Hematopoietic multipotent progenitor cell treated with erythropoietin and hydrocortisone succinate and interleukin-3 and kit ligand, for 15 days (in vitro differentiated cells): Measurements from ENCODE around the gene OVAAL.
"Not testable (repeated sequence)": the region's sequence is repeated elsewhere in the genome, so short reads cannot be mapped to it uniquely, and the experiment has no call there.

Source experiments
- DNase-seq: peaks from one replicate; pipeline ENCODE4 v3.0.0-alpha.2; 2015; ENCODE audit warnings: low spot score

Gene OVAAL

GRCh38 chr1:180540697-180541594, 17.8 kb upstream of the OVAAL start:
- no peak for DNase-seq

- no peak for DNase-seq
Measured at GRCh38 chr1:180542113-180542837, 16.5 kb upstream of the OVAAL start.

DNA sequence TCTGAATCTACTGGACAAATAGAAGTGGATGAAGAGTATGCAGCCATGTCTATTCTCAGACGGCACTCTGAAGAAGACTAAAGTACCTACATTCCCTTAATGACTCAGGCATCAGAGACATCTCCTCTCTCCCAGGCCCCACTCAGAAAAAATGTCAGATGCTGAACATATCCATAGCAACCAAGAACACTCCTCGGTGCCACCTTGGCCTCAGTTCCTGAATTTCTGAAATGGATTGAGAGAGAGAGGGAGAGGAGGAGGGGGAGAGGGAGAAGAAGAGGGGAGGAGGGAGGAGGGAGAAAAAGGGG, 16.0 kb upstream of the OVAAL start:
- DNase-seq: no peak

GRCh38 chr1:180544050-180544449, 14.7 kb upstream of the OVAAL start:
- DNase-seq: no peak

DNA sequence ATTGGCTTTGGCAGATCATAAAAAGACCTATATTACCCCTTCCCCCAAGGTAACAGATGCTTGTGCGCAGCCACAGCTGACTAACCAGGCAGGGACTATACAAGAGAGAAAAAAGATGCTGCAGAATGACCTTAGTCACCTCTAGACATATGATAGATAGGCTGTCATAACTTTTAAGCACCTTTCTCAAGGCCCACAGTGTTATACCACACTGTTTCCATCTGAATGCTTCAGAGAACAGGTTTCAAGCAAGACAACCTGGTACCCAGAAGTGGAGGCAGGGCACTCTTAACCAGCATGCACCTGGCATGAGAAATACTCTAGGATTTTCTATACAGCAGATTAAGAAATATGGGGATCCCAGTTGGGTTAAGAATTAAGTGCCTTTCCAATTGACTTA, 12.8 kb upstream of the OVAAL start:
- DNase-seq: no peak

DNA sequence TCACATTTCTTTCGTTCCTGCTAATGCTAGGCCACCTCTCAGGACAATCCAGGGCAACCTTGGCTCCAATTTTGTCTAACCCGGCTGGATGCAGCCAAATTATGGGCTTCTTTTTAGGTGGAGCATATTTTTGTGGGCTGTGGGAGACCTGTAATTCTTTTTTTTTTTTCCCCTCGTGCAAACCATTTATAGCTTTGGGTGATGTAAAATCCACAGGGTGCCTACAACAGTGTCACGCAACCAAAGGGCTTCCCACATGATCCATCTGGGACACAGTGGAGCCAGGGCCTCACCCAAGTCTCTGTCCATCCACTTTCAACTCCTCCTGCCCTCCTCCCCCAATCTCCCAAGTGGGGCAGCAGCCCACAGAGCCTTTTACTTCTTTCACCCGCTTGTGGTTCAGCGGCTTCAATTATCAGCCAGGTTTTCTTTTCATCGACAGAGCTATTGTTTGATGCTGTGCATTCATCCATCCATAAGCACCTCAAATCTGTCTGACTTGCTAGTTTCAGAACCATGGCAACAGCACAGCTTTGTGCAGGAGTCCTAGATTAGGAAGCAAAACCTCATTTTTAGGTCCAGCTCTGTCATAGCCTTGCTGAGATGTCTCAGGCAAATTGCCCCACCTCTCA, 10.0 kb upstream of the OVAAL start:
- no peak for DNase-seq

DNA sequence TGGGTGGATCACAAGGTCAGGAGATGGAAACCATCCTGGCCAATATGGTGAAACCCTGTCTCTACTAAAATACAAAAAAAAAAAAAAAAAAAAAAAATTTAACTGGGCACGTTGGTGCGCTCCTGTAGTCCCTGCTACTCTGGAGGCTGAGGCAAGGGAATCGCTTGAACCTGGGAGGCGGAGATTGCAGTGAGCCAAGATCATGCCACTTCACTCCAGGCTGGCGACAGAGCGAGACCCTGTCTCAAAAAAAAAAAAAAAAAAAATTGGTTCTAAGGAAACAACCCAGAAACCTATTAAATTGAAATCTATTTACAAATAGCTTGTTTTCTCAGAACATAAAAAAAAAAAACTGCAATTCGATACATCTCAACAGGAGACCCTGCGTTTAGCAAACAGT, 9.0 kb upstream of the OVAAL start:
- not testable (repeated sequence) for DNase-seq

DNA sequence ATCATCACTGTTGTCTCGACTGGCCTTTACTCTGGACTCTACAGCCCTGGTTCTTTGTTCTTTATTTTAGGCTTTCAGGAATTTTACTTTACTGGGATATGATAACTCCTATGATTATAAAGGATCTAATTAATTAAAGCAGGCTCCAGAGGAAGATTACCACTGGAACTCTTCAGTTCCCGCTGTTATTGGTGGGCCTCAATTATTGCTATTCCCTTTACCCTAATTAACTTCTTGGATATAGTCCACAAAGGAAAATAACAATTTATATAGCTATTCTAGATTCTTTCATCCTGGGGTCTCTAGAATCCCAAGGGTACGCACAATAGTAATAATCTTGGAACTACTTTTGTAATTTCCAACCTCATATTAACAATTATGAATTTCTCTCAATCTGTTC, 8.5 kb upstream of the OVAAL start:
- no peak for DNase-seq

GRCh38 chr1:180551997-180552396, 6.8 kb upstream of the OVAAL start:
- DNase-seq: no peak

DNA sequence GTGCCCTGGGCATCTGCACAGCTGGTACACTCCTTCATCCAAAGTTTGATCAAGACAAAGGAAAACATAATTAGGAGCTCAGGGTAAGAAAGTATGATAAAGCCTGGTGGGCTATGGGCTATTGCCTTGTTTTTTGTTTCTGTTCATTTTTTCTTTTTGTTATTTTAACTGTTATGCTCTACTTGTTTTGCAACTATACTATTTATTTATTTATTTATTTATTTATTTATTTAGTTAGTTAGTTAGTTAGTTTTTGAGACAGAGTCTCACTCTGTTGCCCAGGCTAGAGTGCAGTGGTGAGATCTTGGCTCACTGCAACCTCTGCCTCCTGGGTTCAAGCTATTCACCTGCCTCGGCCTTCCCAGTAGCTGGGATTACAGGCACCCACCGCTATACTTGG, 5.7 kb upstream of the OVAAL start:
- DNase-seq: not testable (repeated sequence)

DNA sequence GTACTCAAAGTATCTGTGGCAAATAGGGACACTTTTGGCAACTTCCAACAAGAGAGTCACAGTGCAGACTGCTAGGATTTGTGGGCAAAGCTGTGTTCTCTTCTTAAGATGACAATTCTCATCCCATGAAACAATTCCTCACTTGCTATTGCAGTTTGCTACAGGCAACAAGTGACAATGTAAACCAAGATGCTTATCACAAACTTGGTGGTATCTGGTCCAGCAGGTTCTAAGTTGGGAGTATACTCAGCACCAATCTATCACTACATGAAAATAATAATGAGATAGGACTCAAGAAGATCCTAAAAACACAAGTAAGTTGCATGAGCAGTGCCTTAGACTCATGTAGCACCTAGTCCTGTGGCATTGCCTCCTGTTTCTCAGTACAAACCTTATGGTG, 3.4 kb upstream of the OVAAL start:
- no peak for DNase-seq

DNA sequence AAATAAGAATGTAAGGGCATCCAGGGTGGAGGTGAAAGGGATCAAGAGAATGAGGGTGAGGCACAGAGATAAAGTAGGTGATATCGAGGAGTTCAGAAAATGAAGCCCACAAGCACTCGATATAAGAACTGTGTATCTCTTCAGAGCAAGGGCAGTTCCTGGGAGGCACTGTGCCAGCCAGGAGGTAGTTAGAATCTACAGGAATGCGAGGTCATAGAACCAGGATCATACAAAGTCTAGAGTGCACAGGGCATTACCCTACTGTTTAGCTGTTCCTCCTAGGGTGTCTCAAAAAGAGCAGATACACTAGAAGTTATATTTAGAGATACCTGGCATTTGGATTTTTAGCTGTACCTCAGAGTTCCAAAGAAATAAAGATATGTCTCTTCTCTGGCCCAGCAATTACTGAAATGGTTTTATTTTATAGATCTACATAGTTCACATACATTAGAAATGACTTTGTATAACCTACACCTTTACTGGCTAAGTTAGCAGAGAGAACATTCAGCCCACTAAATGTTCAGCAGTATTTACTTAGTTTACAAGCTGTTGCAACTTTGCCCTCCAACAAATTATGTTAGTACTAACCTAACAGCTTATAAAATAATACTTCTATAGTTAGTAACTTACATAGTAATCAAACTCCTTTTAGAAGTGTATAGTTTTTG, 1.6 kb downstream of the OVAAL start:
- DNase-seq: no peak

- no peak for DNase-seq
Measured at GRCh38 chr1:180560868-180561600, 2.3 kb downstream of the OVAAL start.

- DNase-seq: peak; percentile 8
Measured at GRCh38 chr1:180562640-180563025, 3.9 kb downstream of the OVAAL start.

DNA sequence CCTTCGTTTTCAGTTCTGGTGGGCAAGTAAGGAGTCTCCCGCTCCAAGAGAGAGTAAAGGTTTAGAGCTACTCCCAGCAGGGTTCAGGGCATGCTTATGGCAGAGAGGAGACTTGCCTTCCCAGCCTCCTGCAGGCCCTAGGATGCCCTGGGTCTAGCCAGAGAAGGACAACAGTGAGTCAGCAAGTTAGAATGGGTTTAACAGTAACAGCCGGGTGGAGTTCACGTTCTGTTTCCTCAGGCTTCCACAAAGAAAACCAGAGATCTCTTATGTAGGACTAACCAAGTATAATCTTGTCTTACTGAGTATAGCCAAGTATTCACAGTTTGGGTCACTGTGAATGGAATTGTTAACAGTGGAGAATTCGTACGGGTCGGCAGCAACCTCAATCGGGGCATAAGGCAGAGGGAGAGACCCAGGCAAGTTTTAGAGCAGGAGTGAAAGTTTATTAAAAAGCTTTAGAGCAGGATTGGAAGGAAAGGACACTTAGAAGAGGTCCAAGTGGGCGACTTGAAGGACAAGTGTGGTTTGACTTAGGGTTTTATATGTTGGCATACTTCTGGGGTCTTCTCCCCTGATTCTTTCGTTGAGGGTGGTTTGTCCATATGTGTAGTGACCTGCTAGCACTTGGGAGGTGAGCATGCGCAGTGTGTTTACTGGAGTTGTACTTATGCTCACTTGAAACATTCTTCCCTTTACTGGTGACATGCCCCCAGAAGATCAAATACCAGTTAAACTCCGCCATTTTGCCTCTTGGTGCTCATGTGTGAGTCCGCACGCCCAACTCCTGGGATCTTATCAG, 4.5 kb downstream of the OVAAL start:
- peak; percentile 38 for DNase-seq

DNA sequence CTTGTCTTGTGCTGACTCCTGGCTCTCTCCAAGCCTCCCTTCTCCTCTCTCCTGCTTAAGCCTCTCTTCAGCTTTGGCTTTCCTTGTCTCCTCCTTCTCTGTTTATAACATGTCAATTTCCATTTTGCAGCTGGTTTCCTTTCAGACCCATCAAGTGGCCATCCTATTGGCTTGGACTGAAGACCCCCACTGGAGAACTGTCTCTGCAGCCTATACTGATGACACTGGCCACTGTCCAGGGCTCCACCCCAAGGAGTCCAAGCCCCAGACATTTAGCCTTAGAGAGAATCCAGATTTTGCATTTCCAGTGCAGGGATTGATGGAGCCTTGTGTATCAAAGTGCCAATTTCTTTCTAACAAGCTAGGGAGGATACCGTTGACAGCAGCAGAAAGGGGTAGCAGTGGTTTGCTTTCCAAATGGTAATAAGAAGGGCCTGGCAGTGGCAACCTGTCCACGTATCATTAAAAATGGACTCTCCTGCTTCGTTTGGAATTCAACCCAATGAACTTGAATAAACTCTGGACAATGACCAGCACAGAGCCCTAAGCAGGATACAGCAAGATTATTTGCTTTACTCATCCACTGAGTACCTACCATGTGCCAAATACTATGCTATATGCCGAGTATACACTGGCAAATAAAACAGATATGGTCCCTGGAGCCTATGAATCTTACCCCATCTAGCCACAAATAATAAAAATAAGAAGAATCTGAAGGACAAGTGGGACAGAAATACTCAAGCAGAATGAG, 6.5 kb downstream of the OVAAL start:
- DNase-seq: no peak

DNA sequence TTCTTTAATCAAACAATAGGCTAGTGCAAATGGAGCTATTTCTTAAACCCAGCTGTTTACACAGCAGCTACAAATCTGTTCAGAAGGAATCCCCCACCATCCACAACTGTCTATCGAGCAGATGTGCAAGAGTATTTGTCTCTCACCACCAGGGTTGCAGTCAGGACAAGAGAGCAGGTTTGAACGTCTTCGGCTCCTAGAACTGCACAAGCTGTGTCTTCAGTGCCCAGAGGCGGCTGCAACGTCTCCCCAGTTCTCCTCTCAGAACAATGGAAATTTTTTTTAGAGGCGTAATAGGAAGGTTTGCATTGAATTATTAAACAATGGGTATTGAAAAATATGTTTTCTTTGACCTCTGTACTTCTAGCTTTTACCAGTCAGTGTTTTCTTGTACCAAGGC, 7.3 kb downstream of the OVAAL start:
- DNase-seq: no peak

DNA sequence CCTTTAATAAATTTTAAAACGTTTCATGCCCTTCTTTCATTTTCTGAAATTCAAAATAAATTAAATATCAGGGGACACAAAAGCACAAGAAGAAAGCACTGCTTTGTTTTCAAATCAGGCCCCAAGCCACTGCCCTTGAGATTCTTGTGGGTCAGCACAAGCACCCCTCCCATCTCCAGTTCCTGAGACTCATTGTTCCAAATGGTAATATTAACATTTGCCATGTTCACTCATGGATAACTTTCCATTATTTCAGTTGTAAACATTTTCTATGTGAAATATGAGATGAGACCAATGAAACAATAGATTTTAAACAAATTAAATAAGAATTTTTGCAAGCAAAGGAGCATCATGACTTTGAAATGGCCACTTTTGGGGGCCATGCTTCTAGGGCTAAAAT, 7.7 kb downstream of the OVAAL start:
- DNase-seq: no peak

DNA sequence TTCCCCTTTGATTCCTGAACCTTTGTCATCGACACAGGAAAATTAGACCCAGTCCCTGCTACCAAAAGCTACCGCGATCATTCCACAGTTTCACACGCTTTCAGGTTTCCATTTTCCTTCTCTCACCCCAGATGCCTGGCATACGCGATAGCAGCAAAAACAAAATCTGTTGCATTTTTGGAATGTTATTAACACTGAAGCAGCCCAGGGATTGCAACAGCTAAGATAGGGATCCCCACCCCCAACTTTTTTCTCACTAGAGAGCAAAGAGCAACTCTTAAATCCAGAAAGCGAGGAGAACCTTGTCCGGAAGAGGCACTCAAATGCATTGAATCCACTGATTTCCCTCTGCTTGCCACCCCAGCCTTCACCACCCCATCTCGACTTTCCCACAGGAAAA, 8.9 kb downstream of the OVAAL start:
- DNase-seq: no peak

GRCh38 chr1:180568184-180568583, 9.4 kb downstream of the OVAAL start:
- no peak for DNase-seq
